HepG2 (cell line): ENCODE measurements around the gene GNL2. TPM values are rescaled to one million over a fixed set of nuclear protein-coding genes. Genes with fewer than 3 reads are reported as not detected.
A peak's percentile ranks its signal among the peaks of the same experiment; 100 is the strongest.

Source experiments
- ATAC-seq: fragments of 200-7000 bp; cut with Tn5 transposase; 3 replicates; pipeline ENCODE4 v1.9.1; 2020; ENCODE audit warnings: mild to moderate bottlenecking, moderate library complexity
- BruUV-seq: library from RNA; stranded (reverse); fragments of 400-500 nt; replicated peaks from 2 replicates; lab custom pipeline; 2021; lab: Mats Ljungman, UMichigan
- CTCF ChIA-PET: fragments of 300-600 bp; formaldehyde crosslinking; extraction: SDS; loops from one replicate; lab custom pipeline; 2021; ENCODE audit warnings: low total read pairs, inconsistent platforms, low intra/inter-chr PET ratio; lab: Yijun Ruan, JAX
- POLR2A ChIA-PET: fragments of 350-600 bp; sonication (Branson Sonifier 250); formaldehyde crosslinking; loops from one replicate; lab custom pipeline; 2020; ENCODE audit warnings: antibody characterized with exemption, inconsistent platforms; lab: Yijun Ruan, JAX
- DNase-seq: peaks from one replicate; pipeline ENCODE4 v3.0.0-alpha.2; 2015; ENCODE audit warnings: low spot score
- FAIRE-seq: peaks from 3 replicates; lab custom pipeline; 2011; peaks lifted over from hg19 to GRCh38; lab: Jason Lieb, UNC
- H2AFZ ChIP-seq: one replicate; pipeline ENCODE4 v1.6.1; 2011; ENCODE audit warnings: low read length, inconsistent platforms
- H3K27ac ChIP-seq: fragments of 300-600 bp; 3 replicates; pipeline ENCODE4 v1.8.0; 2011; ENCODE audit warnings: mixed run types, mild to moderate bottlenecking, mixed read lengths, low read length, inconsistent platforms; ENCODE audit not compliant: insufficient read depth; ENCODE audit errors: extremely low read length
- H3K27me3 ChIP-seq, 2 experiments: fragments of 200-600 bp in 1 of 2; 2 replicates in 1 of 2; 3 replicates in 1 of 2; pipeline versions ENCODE4 v1.6.0 to v1.8.0; 2011; ENCODE audit warnings: low read length in 2 of 2, mild to moderate bottlenecking in 2 of 2, moderate library complexity in 2 of 2, inconsistent platforms in 1 of 2; ENCODE audit not compliant: insufficient read depth in 2 of 2, control insufficient read depth in 1 of 2
- H3K36me3 ChIP-seq, 2 experiments: fragments of 200-600 bp in 1 of 2; replicated peaks in 1 of 2; 2 replicates in 1 of 2; 3 replicates in 1 of 2; pipeline versions ENCODE4 v1.5.1 to v1.8.0; 2011; ENCODE audit warnings: low read length in 2 of 2, inconsistent platforms in 1 of 2; ENCODE audit not compliant: insufficient read depth in 2 of 2, control insufficient read depth in 1 of 2
- H3K4me1 ChIP-seq: 2 replicates; pipeline ENCODE4 v1.5.1; 2012; ENCODE audit warnings: low read length, inconsistent platforms; ENCODE audit not compliant: insufficient read depth
- H3K4me2 ChIP-seq: 2 replicates; pipeline ENCODE4 v1.6.0; 2011; ENCODE audit warnings: low read depth, low read length, inconsistent platforms
- H3K4me3 ChIP-seq, 3 experiments: fragments of 200-600 bp in 1 of 3; sonication (generic), shearing (Covaris generic) in 1 of 3; replicated peaks in 1 of 3; 2 replicates each; pipeline ENCODE4 v1.5.1; 2011 to 2016; ENCODE audit warnings: low read length in 3 of 3, inconsistent platforms in 2 of 3, low read depth in 2 of 3, mild to moderate bottlenecking in 2 of 3, control low read depth in 1 of 3, mixed read lengths in 1 of 3; ENCODE audit not compliant: insufficient read depth in 1 of 3
- H3K79me2 ChIP-seq: one replicate; pipeline ENCODE4 v1.6.1; 2011; ENCODE audit warnings: low read length, inconsistent platforms; ENCODE audit not compliant: insufficient read depth
- H3K9ac ChIP-seq: 2 replicates; pipeline ENCODE4 v1.6.0; 2011; ENCODE audit warnings: mild to moderate bottlenecking, low read depth, low read length, inconsistent platforms; ENCODE audit not compliant: insufficient read depth
- H3K9me3 ChIP-seq: 2 replicates; pipeline ENCODE4 v1.5.1; 2012; ENCODE audit warnings: mild to moderate bottlenecking, low read length
- H4K20me1 ChIP-seq: 2 replicates; pipeline ENCODE4 v1.6.0; 2011; ENCODE audit warnings: inconsistent platforms, mild to moderate bottlenecking, low read length, moderate library complexity; ENCODE audit not compliant: insufficient read depth
- ADNP ChIP-seq: sonication (generic); formaldehyde crosslinking; IDR thresholded peaks from 2 replicates; pipeline ENCODE4 v1.4.0; 2020; ENCODE audit warnings: missing genetic modification reagents
- ARNT2 ChIP-seq: sonication (generic); formaldehyde crosslinking; IDR thresholded peaks from 2 replicates; pipeline ENCODE4 v1.8.0; 2022; ENCODE audit warnings: mild to moderate bottlenecking, low read depth, missing genetic modification reagents, moderate library complexity
- CEBPG ChIP-seq: IDR thresholded peaks from 2 replicates; pipeline ENCODE4 v1.6.1; 2016
- NFRKB ChIP-seq: fragments of 450-650 bp; IDR thresholded peaks from 2 replicates; pipeline ENCODE4 v1.6.1; 2017
- RBM39 ChIP-seq: fragments of 200-400 bp; formaldehyde crosslinking; IDR thresholded peaks from one replicate; pipeline ENCODE4 v1.6.1; 2018; ENCODE audit warnings: antibody characterized with exemption, mild to moderate bottlenecking, low read depth, low read length; ENCODE audit not compliant: poor library complexity, severe bottlenecking
- REPIN1 ChIP-seq: sonication (generic); formaldehyde crosslinking; IDR thresholded peaks from 2 replicates; pipeline ENCODE4 v1.8.0; 2022; ENCODE audit warnings: missing genetic modification reagents, low read depth, mild to moderate bottlenecking, borderline replicate concordance
- RFXAP ChIP-seq: sonication (generic); formaldehyde crosslinking; IDR thresholded peaks from 2 replicates; pipeline ENCODE4 v1.4.0; 2020; ENCODE audit warnings: missing genetic modification reagents, borderline replicate concordance
- SMAD3 ChIP-seq: sonication (generic); formaldehyde crosslinking; IDR thresholded peaks from 2 replicates; pipeline ENCODE4 v1.4.0; 2020; ENCODE audit warnings: missing genetic modification reagents
- TFDP2 ChIP-seq: sonication (generic); formaldehyde crosslinking; IDR thresholded peaks from 2 replicates; pipeline ENCODE4 v1.4.0; 2020; ENCODE audit warnings: missing genetic modification reagents
- U2AF1 ChIP-seq: fragments of 200-400 bp; formaldehyde crosslinking; optimal IDR thresholded peaks from 2 replicates; pipeline ENCODE3; 2017; ENCODE audit warnings: mild to moderate bottlenecking, low read depth, low read length
- ZNF18 ChIP-seq: sonication (generic); formaldehyde crosslinking; IDR thresholded peaks from 2 replicates; pipeline ENCODE4 v1.8.0; 2022; ENCODE audit warnings: mild to moderate bottlenecking, missing genetic modification reagents; ENCODE audit not compliant: insufficient replicate concordance
- ZNF501 ChIP-seq: sonication (generic); formaldehyde crosslinking; IDR thresholded peaks from 2 replicates; pipeline ENCODE4 v1.5.1; 2020; ENCODE audit warnings: mild to moderate bottlenecking, moderate library complexity, missing genetic modification reagents
- ZNF644 ChIP-seq: IDR thresholded peaks from 2 replicates; pipeline ENCODE4 v1.6.1; 2016; ENCODE audit warnings: low read depth
- ZNF790 ChIP-seq: sonication (generic); formaldehyde crosslinking; IDR thresholded peaks from 2 replicates; pipeline ENCODE4 v1.8.0; 2022; ENCODE audit warnings: missing genetic modification reagents, mild to moderate bottlenecking, borderline replicate concordance
- WGBS: methylation state at CpG from one replicate; pipeline ENCODE4 v1.1.6; 2017; ENCODE audit warnings: low lambda C conversion rate; 5-methylcytosine and 5-hydroxymethylcytosine counted together
- in situ Hi-C: cut with HindIII; loops from 2 replicates; pipeline ENCODE4 v1.10.0; 2017; ENCODE audit warnings: low pct_unique_long_range_greater_than_20kb; ENCODE audit not compliant: extremely low pct_ligation_motif_present
- intact Hi-C: fragments of 100-400 bp; cut with micrococcal nuclease; formaldehyde crosslinking; loops from one replicate; pipeline ENCODE4 v1.10.0; 2022; ENCODE audit not compliant: unreplicated experiment
- polyA plus RNA-seq, 8 experiments: library from polyadenylated mRNA; depleted of rRNA in 3 of 8; stranded (reverse) in 7 of 8; unstranded in 1 of 8; fragments of >200 nt; fragmentation: Illumina TruSeq in 4 of 8; extraction: Trizol in 4 of 8; gene quantifications; 2 replicates each; pipeline versions ENCODE4 v1.2.1 to v1.2.3, GENCODE V29; 2011 to 2016; ENCODE audit warnings: low read depth in 4 of 8, missing spikeins in 1 of 8, mixed read lengths in 1 of 8; ENCODE audit not compliant: insufficient read depth in 1 of 8
- total RNA-seq, 5 experiments: library from RNA; depleted of rRNA; stranded (reverse); fragments of >200 nt; fragmentation: Illumina TruSeq; extraction: Trizol; gene quantifications; 2 replicates each; pipeline ENCODE4 v1.2.3, GENCODE V29; 2016; ENCODE audit warnings: low read depth in 1 of 5
- TF ChIP-seq, protein P1 (sequence below): sonication (generic); formaldehyde crosslinking; IDR thresholded peaks from 2 replicates; pipeline ENCODE4 v1.5.0; 2020; ENCODE audit warnings: missing genetic modification reagents
- TF ChIP-seq, protein P2 (sequence below): sonication (generic); formaldehyde crosslinking; IDR thresholded peaks from 2 replicates; pipeline ENCODE4 v1.5.0; 2020; ENCODE audit warnings: mild to moderate bottlenecking, missing genetic modification reagents, borderline replicate concordance

Gene GNL2
- total and polyA plus RNA-seq, 2 of the 13 experiments (the other 11 are each of a cell fraction or from before 2014, with no cell fraction given): 32.1 to 72.1 TPM

GRCh38 chr1:37557402-37557801 lies 38.3 kb downstream of the GNL2 start (continued):
- TF ChIP-seq NFRKB (no peak), ZNF18 (CRISPR knock-in tag) (no peak)

DNA sequence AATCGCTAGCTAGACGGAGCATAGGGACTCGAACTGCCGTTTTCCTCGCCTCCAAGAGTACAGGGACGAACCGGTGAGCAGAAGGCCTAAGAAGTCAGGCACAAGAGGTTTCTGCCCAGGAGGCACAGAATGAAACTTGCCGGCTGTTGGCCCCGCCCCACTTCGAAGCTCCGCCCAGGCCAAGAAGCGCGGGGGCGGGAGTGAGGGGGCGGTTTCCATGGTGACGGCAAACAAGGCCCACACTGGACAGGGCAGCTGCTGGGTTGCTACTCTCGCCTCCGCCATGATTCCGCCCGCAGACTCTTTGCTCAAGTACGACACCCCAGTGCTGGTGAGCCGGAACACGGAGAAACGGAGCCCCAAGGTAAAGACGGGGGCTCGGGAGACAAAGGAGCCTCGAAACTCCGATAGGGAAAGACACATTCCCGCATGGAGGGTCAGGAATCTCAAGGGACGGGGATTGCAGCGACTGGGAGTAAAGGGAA lies 39.0 kb downstream of the GNL2 start, which contains the start of gene DNALI1:
DNALI1 (plus strand) TSS at position 229 of the 485 bp plus-strand sequence; CDS start at position 284, 55 bp downstream.
- H4K20me1 ChIP-seq: no peaks in the 10 kb centered on the region; the same call in 1 of the 2 replicates
- H3K27me3 ChIP-seq: no peaks in the 10 kb centered on the region; a peak in 1 of 5 replicates
- H3K9me3 ChIP-seq: no peaks in the 10 kb centered on the region
- POLR2A ChIA-PET: interaction anchor here (1.7 kb wide), 1 partner anchor 42 kb away, joined by 13 read pairs; the partner anchor contains the start of gene MEAF6
- no TSS peak for BruUV-seq
- FAIRE-seq: no peak
- peak; percentile 60 for ATAC-seq
- H2AFZ ChIP-seq: peak within 1 kb of the TSS; percentile 33
- intact Hi-C loops: no loop called here
- H3K36me3 ChIP-seq: peaks cover 0 to 9% of the 10 kb centered on the region in 2 experiments; a peak in 2 of 5 replicates
- no peak within 1 kb of the TSS for H3K27ac ChIP-seq
- WGBS: 49% methylated on average over 26 of the region's 31 CpGs
- H3K4me3 ChIP-seq: peak within 1 kb of the TSS in 2 of 3 experiments; percentile 31 to 43; a peak in 4 of 6 replicates
- H3K79me2 ChIP-seq: peaks cover 24% of the 10 kb centered on the region
- peak within 1 kb of the TSS; percentile 77 for H3K4me2 ChIP-seq
- peaks cover 60% of the 10 kb centered on the region for H3K4me1 ChIP-seq
- in situ Hi-C loops: no loop called here
- peak within 1 kb of the TSS; percentile 33 for H3K9ac ChIP-seq
- DNase-seq: peak; percentile 44
- CTCF ChIA-PET: no interaction called here
- TF ChIP-seq RFXAP: no peak
- peak; percentile 48; the same call in 1 of the 2 replicates for TF ChIP-seq TFDP2
- no peak for TF ChIP-seq ADNP (CRISPR knock-in tag)
- 0 out of 2 replicates have a peak, but pooled peaks have one; percentile 14 for TF ChIP-seq ZNF501 (CRISPR knock-in tag)
- no peak for TF ChIP-seq U2AF1
- TF ChIP-seq, protein P1, sequence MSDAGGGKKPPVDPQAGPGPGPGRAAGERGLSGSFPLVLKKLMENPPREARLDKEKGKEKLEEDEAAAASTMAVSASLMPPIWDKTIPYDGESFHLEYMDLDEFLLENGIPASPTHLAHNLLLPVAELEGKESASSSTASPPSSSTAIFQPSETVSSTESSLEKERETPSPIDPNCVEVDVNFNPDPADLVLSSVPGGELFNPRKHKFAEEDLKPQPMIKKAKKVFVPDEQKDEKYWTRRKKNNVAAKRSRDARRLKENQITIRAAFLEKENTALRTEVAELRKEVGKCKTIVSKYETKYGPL (CRISPR knock-in tag): no peak
- TF ChIP-seq ZNF790 (CRISPR knock-in tag): no peak
- no peak for TF ChIP-seq REPIN1 (CRISPR knock-in tag)
- TF ChIP-seq CEBPG: no peak
- TF ChIP-seq, protein P2, sequence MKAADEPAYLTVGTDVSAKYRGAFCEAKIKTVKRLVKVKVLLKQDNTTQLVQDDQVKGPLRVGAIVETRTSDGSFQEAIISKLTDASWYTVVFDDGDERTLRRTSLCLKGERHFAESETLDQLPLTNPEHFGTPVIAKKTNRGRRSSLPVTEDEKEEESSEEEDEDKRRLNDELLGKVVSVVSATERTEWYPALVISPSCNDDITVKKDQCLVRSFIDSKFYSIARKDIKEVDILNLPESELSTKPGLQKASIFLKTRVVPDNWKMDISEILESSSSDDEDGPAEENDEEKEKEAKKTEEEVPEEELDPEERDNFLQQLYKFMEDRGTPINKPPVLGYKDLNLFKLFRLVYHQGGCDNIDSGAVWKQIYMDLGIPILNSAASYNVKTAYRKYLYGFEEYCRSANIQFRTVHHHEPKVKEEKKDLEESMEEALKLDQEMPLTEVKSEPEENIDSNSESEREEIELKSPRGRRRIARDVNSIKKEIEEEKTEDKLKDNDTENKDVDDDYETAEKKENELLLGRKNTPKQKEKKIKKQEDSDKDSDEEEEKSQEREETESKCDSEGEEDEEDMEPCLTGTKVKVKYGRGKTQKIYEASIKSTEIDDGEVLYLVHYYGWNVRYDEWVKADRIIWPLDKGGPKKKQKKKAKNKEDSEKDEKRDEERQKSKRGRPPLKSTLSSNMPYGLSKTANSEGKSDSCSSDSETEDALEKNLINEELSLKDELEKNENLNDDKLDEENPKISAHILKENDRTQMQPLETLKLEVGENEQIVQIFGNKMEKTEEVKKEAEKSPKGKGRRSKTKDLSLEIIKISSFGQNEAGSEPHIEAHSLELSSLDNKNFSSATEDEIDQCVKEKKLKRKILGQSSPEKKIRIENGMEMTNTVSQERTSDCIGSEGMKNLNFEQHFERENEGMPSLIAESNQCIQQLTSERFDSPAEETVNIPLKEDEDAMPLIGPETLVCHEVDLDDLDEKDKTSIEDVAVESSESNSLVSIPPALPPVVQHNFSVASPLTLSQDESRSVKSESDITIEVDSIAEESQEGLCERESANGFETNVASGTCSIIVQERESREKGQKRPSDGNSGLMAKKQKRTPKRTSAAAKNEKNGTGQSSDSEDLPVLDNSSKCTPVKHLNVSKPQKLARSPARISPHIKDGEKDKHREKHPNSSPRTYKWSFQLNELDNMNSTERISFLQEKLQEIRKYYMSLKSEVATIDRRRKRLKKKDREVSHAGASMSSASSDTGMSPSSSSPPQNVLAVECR (CRISPR knock-in tag): peak; percentile 34; the same call in 1 of the 2 replicates
- TF ChIP-seq RBM39: no peak
- no peak for TF ChIP-seq ARNT2 (CRISPR knock-in tag)
- TF ChIP-seq ZNF644: no peak
- no peak for TF ChIP-seq SMAD3 (CRISPR knock-in tag)
